ENCODE measurements around the gene PCDH9.

GRCh38 chr13:66264971-66265370 lies 965.2 kb downstream of the PCDH9 start:
- TF ChIP-seq POLR2AphosphoS5 (IDR thresholded peaks at IDR 0.05; ENCODE audit: borderline replicate concordance, low read depth, low read length) = no peak
- TF ChIP-seq EZH2 (IDR thresholded peaks at IDR 0.05) = no peak
- TF ChIP-seq FOXP2 (optimal IDR thresholded peaks at IDR 0.05; ENCODE audit: control extremely low read depth, extremely low read length, insufficient read depth) = no peak
